ENCODE results near the gene RELN.

RELN gene

DNA sequence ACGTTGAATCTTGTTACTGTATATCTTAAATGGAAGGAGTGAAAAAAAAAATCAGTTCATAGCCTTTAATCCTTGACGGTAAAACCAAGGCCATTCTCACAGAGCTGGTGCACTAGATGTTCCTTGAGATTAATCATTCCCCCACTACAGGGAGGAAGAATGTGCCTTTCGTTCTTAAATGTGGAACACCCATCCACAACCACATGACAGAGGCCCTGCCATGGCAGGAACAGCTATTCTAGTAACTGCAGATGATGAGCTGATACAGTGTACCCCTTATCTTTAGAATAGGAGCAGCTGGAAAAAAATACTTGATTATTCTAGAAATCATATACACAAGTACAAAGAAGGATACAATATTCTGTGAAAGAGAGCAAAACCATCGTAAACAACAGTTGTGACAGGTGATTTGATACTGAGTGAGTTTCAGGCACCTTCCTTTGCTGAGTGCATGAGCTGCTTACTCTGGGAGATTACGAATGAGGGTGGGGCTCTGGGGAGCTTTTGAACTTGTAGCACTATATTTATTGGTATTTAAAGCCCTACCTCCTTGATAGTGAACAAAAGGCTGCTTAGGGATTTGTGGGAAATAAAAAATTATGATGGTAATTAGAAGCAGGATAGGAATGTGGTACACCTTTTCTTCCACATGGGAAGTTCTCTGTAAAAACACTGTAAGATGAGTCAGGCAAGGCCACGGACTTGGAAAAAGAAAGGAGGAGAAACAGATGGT is 299.1 kb downstream of the RELN start:
- in situ Hi-C loops (cut with HindIII; ENCODE audit: low sequenced_read_pairs): no loop called here

DNA sequence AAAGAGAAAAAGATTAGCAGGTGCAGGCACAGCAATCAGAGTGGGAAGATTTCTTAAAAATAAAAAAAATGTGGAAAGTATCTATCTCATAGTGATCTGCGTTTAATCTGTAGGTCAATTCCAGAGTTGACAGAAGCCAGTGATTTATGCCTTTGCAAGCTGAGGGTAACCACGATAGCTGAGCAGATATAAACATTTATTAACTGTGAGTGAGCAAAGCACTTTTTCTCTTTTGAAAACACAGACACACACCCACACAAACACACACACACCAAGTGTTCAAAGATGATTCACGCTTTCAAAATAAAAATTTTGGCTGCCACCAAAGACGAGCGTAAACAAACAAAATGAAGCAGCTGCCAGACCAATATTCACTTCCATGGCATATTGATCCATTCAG is 300.2 kb downstream of the RELN start:
- in situ Hi-C loops (cut with HindIII; ENCODE audit: low sequenced_read_pairs): no loop called here

DNA sequence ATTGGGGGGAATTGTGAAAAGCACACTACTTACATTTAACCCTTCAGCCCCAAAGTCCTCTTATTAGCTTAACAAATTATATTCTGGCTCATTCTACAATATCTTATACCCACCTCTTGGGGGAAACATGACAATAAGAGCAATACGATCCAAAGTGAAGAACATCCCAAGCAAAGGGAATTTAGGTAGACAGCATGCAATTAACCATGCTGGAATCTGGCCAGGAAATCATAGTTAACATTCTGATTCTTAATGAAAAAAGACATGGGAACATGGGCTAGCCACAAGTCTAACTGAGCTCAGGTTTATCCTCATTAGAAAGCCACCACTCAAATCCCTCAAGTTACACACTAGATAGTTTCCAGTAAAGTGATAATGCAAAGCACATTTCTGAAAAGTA is 301.5 kb downstream of the RELN start:
- in situ Hi-C loops (cut with HindIII; ENCODE audit: low sequenced_read_pairs): no loop called here

DNA sequence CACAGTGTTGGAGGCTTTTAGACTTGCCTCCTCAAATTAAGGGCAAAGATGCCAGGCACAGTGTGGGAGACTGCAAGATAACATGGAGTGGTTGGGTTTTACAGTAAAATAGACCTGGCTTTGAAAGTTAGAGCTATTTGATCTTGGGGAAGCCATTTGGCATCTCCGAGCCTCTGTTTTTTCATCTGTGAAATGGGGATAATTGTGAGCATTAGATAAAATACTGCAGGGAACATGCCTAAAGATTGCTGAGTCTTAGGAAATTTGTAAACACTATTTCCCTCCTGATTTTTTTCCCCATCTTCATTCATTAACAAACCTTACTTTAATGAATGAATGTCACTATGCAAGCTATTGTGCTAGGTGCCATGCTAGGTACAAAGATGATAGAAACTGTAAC is 302.2 kb downstream of the RELN start:
- in situ Hi-C loops (cut with HindIII; ENCODE audit: low sequenced_read_pairs): no loop called here

DNA sequence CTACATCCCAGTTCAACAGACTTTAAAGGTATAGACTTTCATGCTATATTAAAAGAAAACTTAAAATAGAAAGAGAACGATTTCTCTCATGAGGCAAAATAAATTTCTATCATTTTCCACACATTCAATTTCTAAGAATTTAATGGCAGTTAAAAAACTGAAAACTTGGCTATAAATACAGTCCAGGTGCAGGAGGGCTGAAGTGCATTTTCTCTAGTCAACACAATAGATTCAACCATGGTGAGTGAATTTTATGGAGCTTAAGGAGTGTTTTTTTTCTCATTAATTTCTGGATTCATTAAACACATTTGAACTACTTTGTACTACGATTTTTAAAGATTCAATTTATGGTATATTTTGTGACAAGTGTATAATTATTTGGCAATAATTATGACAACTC is 302.7 kb downstream of the RELN start:
- in situ Hi-C loops (cut with HindIII; ENCODE audit: low sequenced_read_pairs): no loop called here

DNA sequence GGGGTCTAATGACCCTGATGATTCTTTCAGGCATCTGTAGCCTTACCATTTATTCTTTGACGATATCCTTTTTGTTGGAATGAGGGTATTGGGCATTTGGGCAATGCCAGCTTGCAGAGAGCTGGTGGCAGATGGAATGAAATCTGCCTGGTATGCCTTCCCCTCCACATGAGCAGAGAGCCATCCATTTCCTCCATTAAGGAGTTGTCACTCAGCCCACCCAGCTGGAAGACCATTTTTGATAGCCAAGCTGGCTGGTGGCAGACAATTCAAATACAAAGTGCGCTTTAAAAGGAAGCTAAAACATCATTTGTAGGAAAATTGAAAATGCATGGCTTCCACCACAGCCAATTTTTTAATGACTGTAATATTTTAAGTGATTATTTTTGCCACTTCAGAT is 303.4 kb downstream of the RELN start:
- in situ Hi-C loops (cut with HindIII; ENCODE audit: low sequenced_read_pairs): no loop called here

DNA sequence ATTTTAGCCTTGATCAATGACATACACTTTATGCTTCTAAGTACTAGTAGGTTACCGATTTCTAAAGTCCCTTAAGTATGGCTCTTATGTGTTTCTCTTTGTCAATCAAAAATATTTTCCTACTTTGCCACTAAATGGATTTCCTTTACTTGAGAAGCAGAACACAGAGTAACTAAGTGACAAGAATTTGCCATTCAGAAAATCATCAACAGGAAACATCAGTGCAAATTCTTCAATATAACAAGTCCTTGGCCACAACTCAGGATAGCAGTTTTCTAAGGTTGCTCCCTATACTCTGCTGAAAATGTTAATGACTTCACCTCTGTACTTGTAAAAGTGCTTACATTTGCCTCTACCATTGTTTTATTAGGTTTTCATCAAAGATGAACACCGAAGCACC is 303.8 kb downstream of the RELN start:
- in situ Hi-C loops (cut with HindIII; ENCODE audit: low sequenced_read_pairs): no loop called here

DNA sequence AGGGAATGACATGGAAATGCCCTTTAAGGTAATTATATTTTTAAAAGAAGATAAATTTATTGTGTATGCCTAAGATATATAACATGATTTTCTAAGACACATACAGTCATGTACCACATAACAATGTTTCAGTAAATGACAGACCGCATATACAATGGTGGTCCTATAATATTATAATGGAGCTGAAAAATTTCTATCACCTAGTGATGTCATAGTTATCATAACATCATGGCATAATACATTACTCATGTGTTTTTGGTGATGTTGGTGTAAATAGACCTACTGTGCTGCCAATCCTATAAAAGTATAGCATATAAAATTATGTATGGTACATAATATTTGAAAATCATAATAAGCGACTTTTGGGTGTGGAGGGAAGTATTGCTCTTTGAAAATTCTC is 306.1 kb downstream of the RELN start:
- in situ Hi-C loops (cut with HindIII; ENCODE audit: low sequenced_read_pairs): no loop called here

DNA sequence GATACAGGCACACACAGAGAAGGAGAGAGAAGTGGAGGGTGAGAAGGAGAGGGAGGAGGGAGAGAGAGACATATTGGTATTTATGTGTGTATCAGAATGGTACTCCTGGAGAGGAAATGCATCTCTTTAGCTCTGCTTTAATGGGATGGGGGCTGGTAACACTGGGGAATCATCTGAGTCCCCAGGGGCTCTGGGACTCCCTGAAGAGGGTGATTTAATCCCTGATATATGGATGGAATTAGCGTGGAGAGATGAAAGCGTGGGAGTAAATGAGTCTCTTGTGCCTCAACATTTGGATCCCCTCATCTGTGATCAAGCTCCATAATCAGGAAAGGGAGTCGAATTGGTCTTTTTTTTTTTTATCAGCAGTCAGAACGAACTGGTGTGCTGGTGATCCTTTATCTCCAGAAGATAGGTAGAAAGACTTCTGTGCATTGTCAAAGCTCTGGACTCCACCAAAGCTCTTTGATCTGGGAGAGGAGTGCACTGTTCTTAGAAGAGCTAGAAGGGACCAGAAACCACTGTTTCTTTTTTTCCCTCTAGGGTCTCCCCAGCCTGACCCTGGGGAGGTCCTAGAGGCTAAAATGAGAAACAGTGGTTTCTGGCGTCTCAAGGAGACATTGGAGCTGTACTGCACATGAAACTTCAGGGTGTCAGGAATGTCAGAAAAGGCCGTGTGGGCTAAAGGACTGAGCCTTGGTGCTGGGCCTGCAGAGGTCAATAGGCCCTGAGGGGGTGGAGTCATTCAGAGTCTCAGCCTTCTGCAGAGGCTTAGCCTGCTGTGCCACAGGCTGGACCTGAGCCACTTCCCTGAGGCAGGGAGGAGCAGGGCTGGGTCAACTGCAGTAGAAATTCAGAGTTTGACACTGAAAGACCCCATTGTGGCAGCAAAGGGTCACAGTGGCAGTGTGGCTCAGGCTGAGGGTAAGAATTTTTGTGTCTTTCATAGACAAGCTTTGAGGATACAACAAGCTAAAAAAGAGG is 309.0 kb downstream of the RELN start:
- in situ Hi-C loops (cut with HindIII; ENCODE audit: low sequenced_read_pairs): no loop called here

DNA sequence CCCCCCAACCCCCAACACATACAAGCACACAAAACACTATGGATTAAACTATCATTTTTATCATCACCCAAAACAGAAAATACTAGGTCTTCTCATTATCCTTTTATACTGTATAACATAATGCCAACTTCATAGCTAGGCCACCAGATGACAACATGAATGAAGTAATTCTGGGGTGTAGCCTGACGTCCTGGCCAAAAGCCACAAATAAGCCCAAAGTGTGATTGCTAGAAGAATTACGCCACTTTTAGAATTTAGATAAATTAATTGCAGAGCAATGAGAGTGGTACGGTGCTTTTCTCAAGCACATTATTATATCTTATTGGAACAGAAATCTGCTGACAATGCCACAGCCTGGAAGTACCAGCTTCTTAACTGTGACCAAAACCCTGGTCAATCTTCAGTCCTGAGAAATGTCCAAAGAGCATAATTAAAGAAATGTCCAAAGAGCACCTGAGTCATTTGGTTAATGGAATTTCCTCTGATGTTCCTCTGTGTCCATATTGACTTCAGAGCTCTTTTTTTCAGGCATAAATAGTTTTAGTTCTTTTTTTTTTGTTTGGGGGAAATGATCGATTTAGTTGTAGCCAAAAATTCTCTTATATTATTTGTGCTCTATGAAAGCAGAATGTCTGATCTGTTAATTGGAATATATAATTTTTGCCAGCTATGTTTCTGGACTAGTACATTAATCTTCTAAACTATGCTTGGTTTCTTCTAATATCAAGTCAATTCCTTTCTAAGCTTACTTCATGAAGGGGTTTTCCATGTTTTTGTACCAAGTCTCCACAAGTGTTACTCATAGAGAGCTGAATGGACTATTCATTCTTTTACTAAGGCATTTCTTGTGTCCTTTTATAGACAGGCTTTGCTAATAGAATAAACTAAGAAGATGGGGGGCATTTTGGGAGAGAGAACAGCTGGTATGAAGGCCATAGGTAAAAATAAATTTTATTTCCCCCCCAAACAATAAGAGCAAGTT is 310.0 kb downstream of the RELN start:
- in situ Hi-C loops (cut with HindIII; ENCODE audit: low sequenced_read_pairs): no loop called here

DNA sequence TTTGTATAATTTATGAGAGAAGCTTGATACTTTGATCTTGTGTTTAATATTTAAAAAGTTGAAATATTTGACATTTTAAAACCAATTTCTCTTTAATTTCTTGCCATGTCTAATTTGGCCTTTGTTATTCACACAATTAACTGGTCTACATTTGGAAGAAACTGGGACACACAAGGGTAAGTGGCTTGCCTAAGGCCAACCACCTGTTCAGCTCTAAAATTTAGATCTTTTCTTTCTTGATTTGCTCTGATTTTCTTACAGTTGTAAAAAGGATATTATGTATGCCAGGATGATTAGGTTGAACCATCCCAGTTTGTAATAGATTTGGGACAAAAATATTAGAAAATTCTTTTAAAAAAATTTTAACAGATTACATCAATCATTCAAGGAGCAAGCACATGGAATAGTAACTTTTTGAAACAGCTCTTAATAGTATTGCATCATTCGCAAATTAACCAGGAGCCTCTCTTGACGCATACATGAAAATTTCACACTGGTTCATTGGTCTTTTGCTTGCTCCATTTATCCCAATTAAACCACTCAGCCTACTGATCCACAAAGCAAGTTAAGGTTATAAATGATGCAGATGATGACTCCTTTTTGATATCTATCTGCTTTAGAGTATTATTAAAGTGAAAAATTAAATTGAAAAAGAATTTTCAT is 321.0 kb downstream of the RELN start:
- in situ Hi-C loops (cut with HindIII; ENCODE audit: low sequenced_read_pairs): no loop called here

DNA sequence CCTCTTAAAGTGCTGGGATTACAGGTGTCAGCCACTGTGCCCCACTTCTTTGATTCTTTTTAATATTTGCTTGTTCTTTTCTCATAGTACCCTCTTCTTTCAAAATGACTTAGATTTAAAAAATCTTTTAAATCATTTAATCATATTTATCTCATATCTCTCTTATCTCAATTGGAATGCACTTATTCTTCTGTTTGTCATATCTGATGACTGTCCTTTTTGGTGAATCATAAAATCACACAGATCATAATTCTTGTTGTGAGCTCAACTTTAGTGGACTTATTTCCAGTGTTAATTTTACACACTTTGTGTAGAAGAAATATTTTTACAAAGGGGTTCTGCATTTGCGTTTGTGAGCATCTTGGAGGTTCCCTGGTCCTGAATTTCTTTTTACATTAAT is 323.1 kb downstream of the RELN start:
- in situ Hi-C loops (cut with HindIII; ENCODE audit: low sequenced_read_pairs): no loop called here

DNA sequence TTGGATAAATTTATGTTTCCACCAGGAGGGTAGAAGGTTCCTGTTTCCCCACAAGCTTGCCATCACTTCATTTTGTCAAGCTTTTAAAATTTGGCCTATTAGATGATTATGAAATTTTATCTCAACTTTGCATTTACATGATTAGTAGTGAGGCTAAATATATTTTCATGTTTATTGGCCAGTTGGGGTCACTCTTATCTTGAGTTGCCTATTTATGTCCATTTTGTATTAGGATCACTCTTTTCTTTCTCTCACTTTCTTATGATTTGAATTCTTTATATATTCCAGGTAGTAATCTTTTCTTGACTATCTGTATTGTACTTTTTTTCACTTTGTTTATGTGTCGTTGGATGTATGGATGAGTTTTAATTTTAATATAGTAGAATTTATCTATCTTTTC is 324.9 kb downstream of the RELN start:
- in situ Hi-C loops (cut with HindIII; ENCODE audit: low sequenced_read_pairs): no loop called here

DNA sequence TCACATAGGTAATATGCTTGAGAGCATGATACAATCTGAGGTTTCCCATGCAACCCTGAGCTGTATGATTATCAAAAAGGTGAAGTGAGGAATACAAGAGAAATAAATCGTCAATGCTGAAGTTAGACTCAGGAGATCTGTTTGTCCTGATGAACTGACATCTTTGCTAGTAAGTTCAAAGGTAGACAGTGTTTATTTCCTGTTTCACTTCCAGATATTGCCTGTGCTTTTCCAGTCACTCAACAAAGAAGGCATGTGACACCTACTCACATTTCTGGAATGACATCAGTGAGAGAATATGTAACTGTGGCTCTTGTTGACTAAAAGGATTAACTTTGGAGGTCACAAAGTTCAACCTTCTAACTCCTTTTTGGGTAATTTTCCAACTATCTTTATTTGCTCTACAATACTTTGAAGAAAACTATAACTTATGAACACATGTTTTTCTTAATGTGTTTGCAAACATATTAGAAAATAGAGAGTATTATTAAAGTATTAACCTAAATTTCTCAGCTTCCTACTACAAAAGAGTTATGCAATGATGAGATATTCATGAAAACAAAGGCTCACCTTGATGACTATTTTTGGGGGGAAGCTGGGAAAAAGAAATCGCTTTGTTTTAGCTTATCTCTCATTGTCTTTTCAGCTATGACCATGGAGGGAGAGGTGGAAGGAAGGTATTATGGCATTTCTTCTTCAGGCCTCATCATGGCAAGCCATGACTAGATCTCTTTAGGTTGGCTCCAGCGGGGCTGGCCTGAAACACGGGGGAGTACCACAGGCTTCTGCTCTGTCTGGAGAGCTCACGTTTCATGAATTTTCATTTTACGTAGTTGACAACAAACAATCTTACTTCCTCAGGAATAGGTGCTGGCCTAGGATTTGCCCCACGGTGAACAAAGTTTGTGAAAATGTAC is 328.7 kb downstream of the RELN start:
- in situ Hi-C loops (cut with HindIII; ENCODE audit: low sequenced_read_pairs): no loop called here

DNA sequence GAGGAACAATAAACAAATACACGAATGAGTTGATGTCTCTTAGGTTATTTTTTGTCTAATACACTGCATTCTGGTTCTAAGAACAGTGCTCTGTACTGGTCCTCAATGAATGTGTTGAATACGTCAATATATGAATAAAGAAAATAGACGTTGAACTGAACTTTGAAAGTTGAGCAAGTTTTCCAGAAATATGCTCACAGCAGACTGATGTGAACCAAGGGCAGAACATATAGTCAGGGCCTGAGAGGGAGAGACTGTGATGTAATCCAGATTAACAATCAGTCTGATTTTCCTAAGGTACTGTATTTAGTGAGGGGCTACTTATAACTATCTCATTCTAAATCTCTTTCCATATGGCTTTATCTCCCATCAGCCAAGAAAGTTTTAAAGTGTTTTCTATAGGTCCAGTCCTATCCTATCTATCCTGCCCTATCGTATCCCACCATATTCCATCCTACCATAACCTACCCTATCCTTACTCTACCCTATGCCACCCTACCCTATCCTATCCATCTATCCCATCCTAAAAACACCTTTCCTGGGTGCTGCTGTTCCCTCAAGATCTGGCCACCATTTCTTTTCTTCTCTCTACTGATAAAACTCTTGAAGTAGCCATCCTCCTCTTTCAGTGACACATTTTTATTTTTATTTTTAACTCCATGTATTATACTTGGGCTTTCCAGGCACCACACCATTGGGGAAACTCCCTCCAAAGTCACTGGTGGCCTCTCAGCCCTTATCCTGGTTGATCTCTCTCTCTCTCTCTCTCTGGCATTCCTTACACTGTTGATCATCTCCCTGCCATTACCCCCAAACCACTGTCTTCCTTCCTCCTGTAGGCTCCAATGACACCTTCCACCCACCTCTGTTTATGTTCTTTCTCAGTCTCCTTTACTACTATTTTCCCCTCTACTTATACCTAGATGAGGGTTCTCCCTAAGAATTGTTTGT is 331.1 kb downstream of the RELN start:
- in situ Hi-C loops (cut with HindIII; ENCODE audit: low sequenced_read_pairs): no loop called here

DNA sequence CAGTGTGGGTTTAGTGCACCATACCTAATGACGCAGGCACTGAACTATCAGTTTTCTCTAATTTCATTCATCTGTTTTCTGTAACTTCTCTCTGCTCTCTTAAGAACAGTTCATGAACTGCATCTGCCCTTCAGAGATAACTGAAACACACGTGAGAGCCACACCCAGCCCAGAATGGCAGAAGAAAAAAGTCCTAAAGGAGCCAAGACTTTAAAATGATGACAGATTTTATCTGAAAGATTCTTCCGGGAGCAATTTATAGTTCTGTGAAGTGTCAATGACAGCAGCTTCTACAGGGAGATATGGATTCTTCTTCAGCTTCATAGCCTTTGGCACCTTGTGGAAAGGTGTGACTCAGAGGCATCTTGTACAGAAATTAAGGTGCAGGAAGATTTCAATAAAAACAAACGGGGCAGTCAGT is 332.0 kb downstream of the RELN start:
- in situ Hi-C loops (cut with HindIII; ENCODE audit: low sequenced_read_pairs): no loop called here

DNA sequence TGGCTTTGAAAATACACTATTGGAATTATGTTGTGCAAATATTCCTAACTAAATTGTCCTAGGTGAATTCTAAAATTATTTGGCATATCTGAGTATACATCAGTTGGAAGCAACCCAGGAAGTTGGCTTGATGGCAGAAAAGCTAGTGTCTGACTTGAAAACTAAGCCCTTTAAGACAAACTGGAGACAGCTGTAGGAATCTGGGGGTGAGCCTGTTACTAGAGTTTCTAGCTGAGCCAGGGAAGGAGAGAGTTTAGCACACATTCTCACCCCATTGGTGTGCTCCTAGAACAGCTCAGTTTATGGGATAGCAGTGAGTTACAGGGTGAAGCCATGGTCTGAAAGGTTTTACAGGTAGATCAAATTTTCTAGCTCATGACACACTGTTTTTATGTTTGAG is 333.2 kb downstream of the RELN start:
- in situ Hi-C loops (cut with HindIII; ENCODE audit: low sequenced_read_pairs): no loop called here
